Esophagus squamous epithelium (tissue), 5 donors: ENCODE results near the gene KLHL14. TPM values are rescaled to one million over a fixed set of nuclear protein-coding genes. Genes with fewer than 3 reads are reported as not detected.

Experiments used
- DNase-seq: peaks from one replicate; lab custom pipeline; 2025; lab: John Stamatoyannopoulos, UW
- H3K27ac ChIP-seq, 4 donors: fragments of 200-600 bp; sonication (generic); one replicate each; pipeline ENCODE4 v1.5.1; 2016 to 2019; ENCODE audit warnings: mild to moderate bottlenecking in 1 of 4
- H3K27me3 ChIP-seq, 4 donors: fragments of 200-600 bp; sonication (generic); 1 replicate in 3 of 4; 2 replicates in 1 of 4; pipeline versions ENCODE4 v1.5.1 to v1.6.0; 2017 to 2021; ENCODE audit warnings: antibody characterized with exemption in 1 of 4
- H3K36me3 ChIP-seq, 3 donors: fragments of 200-600 bp; sonication (generic); one replicate each; pipeline ENCODE4 v1.5.1; 2016 to 2019
- H3K4me1 ChIP-seq, 3 donors: fragments of 200-600 bp; sonication (generic); one replicate each; pipeline ENCODE4 v1.5.1; 2017 to 2019
- H3K4me3 ChIP-seq, 4 donors: fragments of 200-600 bp; sonication (generic); 1 replicate in 3 of 4; 2 replicates in 1 of 4; pipeline ENCODE4 v1.5.1; 2016 to 2019; ENCODE audit warnings: mild to moderate bottlenecking in 2 of 4, moderate library complexity in 1 of 4
- H3K9me3 ChIP-seq, 3 donors: fragments of 200-600 bp; sonication (generic); one replicate each; pipeline ENCODE4 v1.5.1; 2016 to 2019
- POLR2A ChIP-seq, 4 donors: fragments of 450-650 bp; IDR thresholded peaks; one replicate each; pipeline ENCODE4 v1.6.1; 2017; ENCODE audit warnings: antibody characterized with exemption in 4 of 4, mild to moderate bottlenecking in 4 of 4, moderate library complexity in 3 of 4
- WGBS, 2 donors: methylation state at CpG; one replicate each; pipeline ENCODE4 v1.1.5; 2018; 5-methylcytosine and 5-hydroxymethylcytosine counted together
- intact Hi-C: fragments of 100-400 bp; cut with DNase I; formaldehyde crosslinking; loops from one replicate; pipeline ENCODE4 v1.15.0; 2022
- total RNA-seq, 4 donors: library from RNA; depleted of rRNA; stranded (reverse); fragments of >200 nt; gene quantifications; one replicate each; pipeline ENCODE4 v1.1.0, GENCODE V29; 2016
- TF ChIP-seq, protein P1 (sequence below), 6 experiments: fragments of 450-650 bp in 4 of 6; fragments of 200-600 bp in 2 of 6; sonication (generic) in 2 of 6; IDR thresholded peaks; one replicate each; pipeline ENCODE4 v1.5.1; 2016 to 2019; ENCODE audit warnings: antibody characterized with exemption in 6 of 6, mild to moderate bottlenecking in 4 of 6, moderate library complexity in 4 of 6
- donor health status: DM: yes; HTN: yes; CAD: no.

The KLHL14 gene
- total RNA-seq, 4 donors from 2014 or later, result 0.04 to 0.95 (median 0.42) TPM

DNA sequence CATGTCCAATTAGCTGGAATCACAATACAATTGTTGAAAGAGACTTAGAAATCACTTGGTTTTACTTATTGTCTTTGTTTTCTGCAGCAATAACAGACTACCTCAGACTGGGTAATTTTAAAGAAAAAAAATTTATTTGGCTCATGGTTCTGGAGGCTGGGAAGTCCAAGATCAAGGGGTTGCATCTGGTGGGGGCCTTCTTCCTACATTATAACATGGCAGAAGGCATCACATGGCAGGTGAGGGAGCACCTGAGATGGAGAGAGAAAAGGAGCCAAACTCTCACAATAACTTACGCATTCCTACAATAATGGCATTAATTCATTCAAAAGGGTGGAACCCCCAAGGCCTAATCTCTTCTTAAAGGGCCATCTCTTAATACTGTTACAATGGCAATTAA is 37.5 kb upstream of the KLHL14 start:
- Histone ChIP-seq H3K27ac (no peak overlapping the region), H3K36me3 (no peaks in the 10 kb centered on the region), H3K27me3 (no peaks in the 10 kb centered on the region), H3K4me3 (no peak overlapping the region), H3K4me1 (no peaks in the 10 kb centered on the region), H3K9me3 (no peaks in the 10 kb centered on the region)
- 83 to 90% methylated on average over 1 of the region's 1 CpG for WGBS, 2 donors
- no peak for DNase-seq
- TF ChIP-seq POLR2A (IDR thresholded peaks at IDR 0.05), result no peak
- TF ChIP-seq, protein P1, sequence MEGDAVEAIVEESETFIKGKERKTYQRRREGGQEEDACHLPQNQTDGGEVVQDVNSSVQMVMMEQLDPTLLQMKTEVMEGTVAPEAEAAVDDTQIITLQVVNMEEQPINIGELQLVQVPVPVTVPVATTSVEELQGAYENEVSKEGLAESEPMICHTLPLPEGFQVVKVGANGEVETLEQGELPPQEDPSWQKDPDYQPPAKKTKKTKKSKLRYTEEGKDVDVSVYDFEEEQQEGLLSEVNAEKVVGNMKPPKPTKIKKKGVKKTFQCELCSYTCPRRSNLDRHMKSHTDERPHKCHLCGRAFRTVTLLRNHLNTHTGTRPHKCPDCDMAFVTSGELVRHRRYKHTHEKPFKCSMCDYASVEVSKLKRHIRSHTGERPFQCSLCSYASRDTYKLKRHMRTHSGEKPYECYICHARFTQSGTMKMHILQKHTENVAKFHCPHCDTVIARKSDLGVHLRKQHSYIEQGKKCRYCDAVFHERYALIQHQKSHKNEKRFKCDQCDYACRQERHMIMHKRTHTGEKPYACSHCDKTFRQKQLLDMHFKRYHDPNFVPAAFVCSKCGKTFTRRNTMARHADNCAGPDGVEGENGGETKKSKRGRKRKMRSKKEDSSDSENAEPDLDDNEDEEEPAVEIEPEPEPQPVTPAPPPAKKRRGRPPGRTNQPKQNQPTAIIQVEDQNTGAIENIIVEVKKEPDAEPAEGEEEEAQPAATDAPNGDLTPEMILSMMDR (IDR thresholded peaks at IDR 0.05), result no peak
- intact Hi-C loops, result no loop called here

DNA sequence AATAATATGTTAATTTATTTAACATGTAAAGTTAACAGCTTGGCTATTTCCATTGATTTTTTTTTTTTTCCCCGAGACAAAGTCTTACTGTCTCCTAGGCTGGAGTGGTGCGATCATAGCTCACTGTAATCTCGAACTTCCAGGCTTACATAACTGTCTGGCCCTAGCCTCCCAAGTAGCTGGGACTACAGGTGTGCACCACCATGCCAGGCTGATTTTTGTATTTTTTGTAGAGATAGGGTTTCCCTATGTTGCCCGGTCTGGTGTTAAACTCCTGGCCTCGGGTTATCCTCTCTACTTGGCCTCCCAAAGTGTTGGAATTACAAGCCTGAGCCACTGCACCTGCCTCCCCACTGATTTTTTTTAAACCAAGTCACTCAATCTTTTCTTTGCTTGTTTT is 32.5 kb upstream of the KLHL14 start:
- no peak overlapping the region for H3K4me3 ChIP-seq
- H3K36me3 ChIP-seq, result no peaks in the 10 kb centered on the region
- 61 to 78% methylated on average over 5 of the region's 5 CpGs for WGBS, 2 donors
- intact Hi-C loops, result no loop called here
- H3K27ac ChIP-seq, result no peak overlapping the region
- no peaks in the 10 kb centered on the region for H3K27me3 ChIP-seq
- DNase-seq, result no peak
- no peaks in the 10 kb centered on the region for H3K4me1 ChIP-seq
- H3K9me3 ChIP-seq, result no peaks in the 10 kb centered on the region
- TF ChIP-seq POLR2A (IDR thresholded peaks at IDR 0.05), result no peak
- TF ChIP-seq, protein P1 (IDR thresholded peaks at IDR 0.05), result no peak

DNA sequence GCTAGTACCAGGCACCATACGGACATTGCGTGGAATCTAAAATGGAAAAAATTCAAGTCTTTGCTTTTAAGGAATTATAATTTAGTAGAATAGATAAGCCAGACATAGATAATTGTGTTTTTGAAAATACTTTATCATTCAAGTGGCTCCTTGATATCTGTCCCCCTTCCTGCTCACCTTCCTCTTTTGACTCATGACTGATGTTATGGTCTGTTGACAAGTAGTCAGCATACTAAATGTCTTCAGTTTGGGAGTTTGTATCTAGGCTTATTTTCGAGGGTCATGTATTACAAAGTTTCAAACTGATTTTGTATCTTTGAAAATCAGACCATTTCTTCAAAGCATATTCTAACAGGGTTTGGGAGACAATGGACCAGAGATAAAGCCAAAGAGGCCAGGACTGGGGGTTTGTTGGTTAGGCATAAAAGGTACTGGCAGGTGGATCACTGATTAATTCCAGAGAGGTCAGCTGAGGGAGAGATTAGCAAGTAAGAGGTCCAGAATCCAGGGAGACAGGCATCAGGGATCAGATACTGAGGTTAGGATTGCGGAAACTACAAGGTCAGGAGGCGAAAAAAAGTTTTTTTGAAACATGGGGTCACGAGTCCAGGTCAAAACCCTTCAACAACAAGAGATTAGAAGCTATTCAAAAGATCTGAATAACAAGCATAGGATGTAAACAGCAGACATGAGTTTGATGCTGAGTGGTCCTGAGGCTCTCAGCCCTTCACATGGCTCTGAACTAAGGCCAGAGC is 31.5 kb upstream of the KLHL14 start:
- intact Hi-C loops, result no loop called here
- DNase-seq, result no peak
- Histone ChIP-seq H3K27ac (no peak overlapping the region), H3K9me3 (no peaks in the 10 kb centered on the region), H3K4me3 (no peak overlapping the region), H3K4me1 (no peaks in the 10 kb centered on the region), H3K27me3 (no peaks in the 10 kb centered on the region), H3K36me3 (no peaks in the 10 kb centered on the region)
- WGBS, 2 donors, result 75 to 76% methylated on average over 6 of the region's 6 CpGs
- no peak for TF ChIP-seq POLR2A (IDR thresholded peaks at IDR 0.05)
- TF ChIP-seq, protein P1 (IDR thresholded peaks at IDR 0.05), result no peak

DNA sequence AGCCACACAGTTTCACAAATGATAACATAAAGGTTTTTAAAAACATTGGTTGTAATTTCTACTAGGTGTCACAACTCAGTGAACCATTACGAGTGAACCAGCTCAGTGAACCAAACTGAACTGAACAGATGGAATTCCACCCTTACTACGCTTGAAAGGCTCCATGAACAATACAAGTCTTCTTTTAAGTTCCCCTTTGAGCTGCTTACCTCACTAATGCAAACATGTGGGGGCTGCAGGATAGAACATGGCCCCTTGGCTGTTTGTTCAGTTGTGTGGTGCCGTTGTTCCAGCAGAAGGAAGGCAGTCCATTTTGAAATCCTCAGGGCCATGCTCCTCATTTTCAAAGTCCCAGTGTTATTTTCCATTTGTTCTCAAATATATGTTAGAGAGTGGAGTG is 30.7 kb upstream of the KLHL14 start:
- Histone ChIP-seq H3K27ac (no peak overlapping the region), H3K4me1 (no peaks in the 10 kb centered on the region), H3K9me3 (peaks cover 0 to 7% (median 0%) of the 10 kb centered on the region in 3 donors), H3K4me3 (no peak overlapping the region), H3K27me3 (no peaks in the 10 kb centered on the region), H3K36me3 (no peaks in the 10 kb centered on the region)
- TF ChIP-seq, protein P1 (IDR thresholded peaks at IDR 0.05), result no peak
- TF ChIP-seq POLR2A (IDR thresholded peaks at IDR 0.05), result no peak
- 51 to 79% methylated on average over 3 of the region's 3 CpGs for WGBS, 2 donors
- intact Hi-C loops, result no loop called here
- DNase-seq, result no peak

DNA sequence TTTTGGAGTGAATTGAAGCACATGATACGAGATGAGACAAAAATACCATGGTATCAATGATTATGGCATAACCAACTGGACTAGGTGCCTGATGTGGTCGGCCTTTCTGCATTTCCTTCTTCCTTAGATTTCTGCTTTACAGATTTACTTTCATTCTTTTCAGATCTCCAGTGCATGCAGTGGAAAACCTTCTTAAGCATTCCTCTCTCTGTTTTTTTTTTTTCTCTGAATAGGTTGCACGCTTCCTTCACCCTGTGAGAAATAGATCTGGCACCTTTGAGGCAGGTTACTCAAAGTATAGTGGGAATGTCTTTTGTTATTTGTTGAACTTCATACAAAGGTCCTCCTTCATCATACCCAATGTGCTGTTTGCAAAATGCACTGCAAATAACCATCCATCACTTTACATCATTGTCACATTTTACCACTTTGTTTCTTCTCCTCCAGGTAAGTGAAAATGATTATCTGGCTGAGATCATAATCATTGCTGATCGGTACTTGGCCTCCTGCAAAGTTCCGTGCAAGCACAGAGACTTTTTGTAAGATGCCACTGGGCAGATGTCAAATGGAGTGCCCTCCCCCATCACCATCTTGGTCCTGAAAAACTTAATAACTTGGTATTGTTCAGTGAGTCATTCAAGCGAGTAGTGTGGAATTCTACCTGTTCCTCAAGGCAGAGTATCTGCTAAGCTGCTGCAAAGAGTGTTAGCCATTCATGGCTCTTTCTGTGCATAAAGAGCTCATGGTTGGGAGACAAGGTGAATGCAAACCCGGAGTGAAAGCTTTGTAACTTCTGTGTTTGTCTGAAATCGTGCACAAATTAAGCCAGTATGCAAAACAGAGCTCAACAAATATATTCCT is 30.0 kb upstream of the KLHL14 start:
- H3K4me3 ChIP-seq, result no peak overlapping the region
- intact Hi-C loops, result no loop called here

More for the DNA sequence above, 30.0 kb upstream of the KLHL14 start:
- Histone ChIP-seq H3K4me1 (no peaks in the 10 kb centered on the region), H3K27me3 (no peaks in the 10 kb centered on the region), H3K9me3 (peaks cover 0 to 7% (median 0%) of the 10 kb centered on the region in 3 donors), H3K36me3 (no peaks in the 10 kb centered on the region), H3K27ac (no peak overlapping the region)
- no peak for DNase-seq
- TF ChIP-seq POLR2A (IDR thresholded peaks at IDR 0.05), result no peak
- 60 to 70% methylated on average over 8 of the region's 8 CpGs for WGBS, 2 donors
